GM20431 (cell line): ENCODE measurements around the gene CTNND2.

Source experiments
- in situ Hi-C: fragments of 300-500 bp; cut with MseI, MboI; formaldehyde crosslinking; loops from one replicate; pipeline ENCODE4 v1.15.0; 2020; ENCODE audit warnings: low sequenced_read_pairs; ENCODE audit not compliant: unreplicated experiment

The CTNND2 gene

DNA sequence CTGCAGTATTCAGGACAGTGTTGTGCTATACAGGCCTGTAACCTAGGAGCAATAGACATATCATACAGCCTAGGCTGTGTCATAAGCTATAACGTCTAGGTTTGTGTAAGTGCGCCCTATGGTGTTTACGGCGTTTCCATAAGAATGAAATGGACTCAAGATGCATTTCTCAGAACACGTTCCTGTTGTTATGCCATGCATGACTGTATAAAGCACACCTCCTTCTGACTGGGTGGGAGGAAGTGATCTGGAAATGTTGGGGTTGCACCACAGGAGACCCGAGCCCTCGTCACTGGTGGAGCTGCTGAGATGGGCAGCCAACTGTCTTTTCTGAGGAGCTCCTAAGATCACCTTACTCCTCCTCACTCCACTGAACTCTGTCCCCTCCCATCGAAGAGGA is 751.9 kb downstream of the CTNND2 start:
- in situ Hi-C loops, result no loop called here

DNA sequence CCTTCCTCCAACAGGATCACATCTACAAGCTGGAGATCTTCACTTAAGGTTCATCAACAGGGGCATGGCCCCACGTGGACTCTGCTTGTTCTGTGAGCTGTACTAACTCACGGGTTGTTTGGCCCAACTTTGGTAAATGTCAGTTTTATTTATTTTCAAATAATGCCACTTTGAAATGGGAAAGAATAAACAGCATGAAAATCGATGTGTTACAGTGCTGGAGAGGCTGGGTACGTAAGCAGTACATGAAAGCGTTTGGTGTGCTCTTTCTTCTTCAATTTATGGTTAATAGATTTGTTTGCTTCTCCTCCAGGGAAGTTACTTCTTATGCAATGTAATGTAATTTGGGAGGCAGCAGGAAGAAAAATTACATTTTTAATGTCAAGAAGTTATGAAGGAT is 753.3 kb downstream of the CTNND2 start:
- in situ Hi-C loops, result no loop called here

- in situ Hi-C loops, result no loop called here
These were observed 755.3 kb downstream of the CTNND2 start for GRCh38 chr5:11148810-11149539.

- in situ Hi-C loops, result no loop called here
These were observed 758.1 kb downstream of the CTNND2 start for GRCh38 chr5:11146171-11146570.

DNA sequence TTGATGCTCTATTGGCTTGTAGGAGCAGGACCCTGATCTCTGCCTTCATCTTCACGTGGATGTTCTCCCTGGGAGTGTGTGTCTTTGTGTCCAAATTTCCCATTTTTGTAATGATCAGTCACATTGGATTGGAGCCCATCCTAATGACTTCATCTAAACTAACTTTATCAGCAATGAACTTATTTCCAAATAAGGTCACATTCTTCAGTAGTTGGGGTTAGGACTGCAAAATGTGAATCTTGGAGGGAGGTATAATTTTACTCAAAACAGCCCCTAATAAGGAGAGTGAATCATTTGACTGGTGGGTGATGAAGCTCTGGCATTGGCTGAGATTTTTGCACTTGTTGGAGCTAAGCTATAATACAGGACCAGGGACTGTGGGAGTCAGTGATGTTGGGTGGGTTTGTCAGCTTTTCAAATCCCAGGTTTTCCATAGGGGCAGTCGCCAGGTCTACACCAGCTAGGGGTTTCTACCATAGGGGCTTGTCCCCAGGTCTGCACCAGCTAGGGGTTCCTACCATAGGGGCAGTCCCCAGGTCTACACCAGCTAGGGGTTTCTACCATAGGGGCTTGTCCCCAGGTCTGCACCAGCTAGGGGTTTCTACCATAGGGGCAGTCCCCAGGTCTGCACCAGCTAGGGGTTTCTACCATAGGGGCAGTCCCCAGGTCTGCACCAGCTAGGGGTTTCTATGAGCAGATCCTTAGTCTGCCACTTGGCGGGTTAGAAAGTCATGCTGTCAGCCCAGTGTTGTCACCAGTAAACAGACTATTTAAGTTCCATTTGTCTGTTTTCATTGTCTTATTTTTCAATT is 760.6 kb downstream of the CTNND2 start:
- in situ Hi-C loops, result no loop called here

- in situ Hi-C loops, result no loop called here
These were observed 764.9 kb downstream of the CTNND2 start for GRCh38 chr5:11139217-11139865.

- in situ Hi-C loops, result no loop called here
These were observed 774.1 kb downstream of the CTNND2 start for GRCh38 chr5:11130131-11130530.

GRCh38 chr5:11128021-11128420 is 776.2 kb downstream of the CTNND2 start:
- in situ Hi-C loops, result no loop called here

- in situ Hi-C loops, result no loop called here
These were observed 777.4 kb downstream of the CTNND2 start for GRCh38 chr5:11126844-11127243.

DNA sequence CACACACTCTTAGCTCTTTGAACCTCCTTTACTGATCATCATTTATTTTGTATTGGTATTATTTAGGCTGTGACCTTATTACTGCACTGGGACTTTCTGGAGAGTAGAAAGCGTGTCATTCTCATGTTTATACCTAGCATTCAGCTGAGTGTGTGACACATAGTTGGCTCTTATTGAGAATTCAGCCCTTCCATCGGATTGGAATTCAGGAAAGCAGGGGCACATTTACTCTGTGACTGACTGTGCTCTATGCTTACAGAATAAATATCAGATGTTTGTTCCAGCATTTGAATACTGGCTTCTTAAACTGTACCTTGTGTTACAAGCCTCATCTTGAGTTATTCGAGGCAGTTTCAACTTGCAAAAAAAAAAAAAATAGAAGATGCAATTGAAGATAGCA is 782.4 kb downstream of the CTNND2 start:
- in situ Hi-C loops, result no loop called here

DNA sequence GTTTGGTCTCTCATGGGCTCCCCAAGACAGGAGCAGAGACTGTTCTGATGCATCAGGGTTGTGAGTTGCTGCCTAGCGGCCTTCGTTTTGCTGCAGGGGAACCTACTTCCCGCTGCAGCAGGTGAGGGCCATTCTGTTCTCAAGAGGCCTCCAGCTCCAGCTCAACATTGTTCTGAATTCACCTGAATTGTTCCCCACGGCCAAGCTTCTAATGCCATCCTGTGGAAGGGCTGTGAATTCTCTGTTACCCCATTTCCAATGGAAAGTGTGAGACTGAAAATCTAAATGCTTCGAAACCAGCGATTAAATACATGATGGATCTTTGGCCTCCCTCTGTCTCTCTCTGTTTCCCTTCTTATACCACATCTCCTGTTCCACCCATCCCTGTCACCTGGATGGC is 794.1 kb downstream of the CTNND2 start:
- in situ Hi-C loops, result no loop called here

- in situ Hi-C loops, result no loop called here
These were observed 798.5 kb downstream of the CTNND2 start for GRCh38 chr5:11105696-11106095.

DNA sequence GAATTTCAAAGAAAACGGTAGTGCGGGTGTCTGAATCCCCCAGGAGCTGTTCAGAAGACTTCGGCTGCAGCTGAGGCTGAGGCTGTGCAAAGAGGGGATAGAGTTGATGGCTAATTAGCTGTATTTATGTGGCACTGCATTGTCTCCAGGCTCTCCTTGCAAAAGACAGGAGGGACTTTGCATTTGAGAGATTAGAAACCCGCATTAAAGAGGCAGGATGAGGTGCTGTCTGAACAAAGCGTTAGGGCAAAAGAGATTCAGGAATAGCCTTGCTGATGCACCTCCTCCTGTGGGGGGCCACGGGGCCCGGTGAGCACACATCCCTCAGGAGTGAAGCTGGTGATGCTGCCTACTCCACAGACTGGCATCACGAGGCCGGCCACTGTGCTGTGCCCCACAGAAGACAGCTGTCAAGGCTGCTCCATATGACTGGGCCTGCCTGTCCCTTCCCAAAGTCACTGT is 799.6 kb downstream of the CTNND2 start:
- in situ Hi-C loops, result no loop called here

- in situ Hi-C loops, result no loop called here
These were observed 800.0 kb downstream of the CTNND2 start for GRCh38 chr5:11104210-11104609.

- in situ Hi-C loops, result no loop called here
These were observed 820.1 kb downstream of the CTNND2 start for GRCh38 chr5:11084111-11084510.

- in situ Hi-C loops, result no loop called here
These were observed 821.8 kb downstream of the CTNND2 start for GRCh38 chr5:11082404-11082945.

DNA sequence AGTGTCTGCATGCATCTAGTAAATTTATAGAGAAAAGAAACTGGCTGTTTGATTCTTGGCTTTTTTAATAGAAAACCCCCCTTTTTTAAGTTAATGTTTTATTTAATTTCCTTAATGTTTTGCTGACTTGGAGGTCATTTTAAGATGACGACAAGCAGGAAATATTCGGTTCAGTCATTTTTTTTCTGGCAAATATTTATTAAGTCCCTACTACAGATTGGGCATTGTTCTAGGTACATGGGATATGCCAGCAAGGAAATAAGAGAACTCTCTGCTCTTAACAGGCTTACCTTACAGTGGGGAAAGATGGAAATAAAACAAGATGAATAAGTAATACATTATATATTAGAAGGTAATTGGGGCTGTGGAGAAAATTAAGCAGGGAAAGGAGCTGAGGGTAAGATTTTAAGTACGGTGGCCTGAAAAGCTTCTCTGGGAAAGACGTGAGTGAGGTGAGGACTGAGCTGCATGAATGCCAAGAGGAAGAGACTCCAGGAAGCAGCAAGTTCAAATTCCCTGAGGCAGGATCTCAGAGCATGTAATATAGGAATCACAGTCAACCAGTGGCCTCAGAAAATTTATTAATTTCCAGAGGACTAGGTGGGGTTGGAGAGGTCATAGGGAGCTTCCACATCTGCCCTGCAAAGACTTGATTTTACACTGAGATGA is 827.2 kb downstream of the CTNND2 start:
- in situ Hi-C loops, result no loop called here

GRCh38 chr5:11075035-11075805 is 829.0 kb downstream of the CTNND2 start:
- in situ Hi-C loops, result no loop called here

DNA sequence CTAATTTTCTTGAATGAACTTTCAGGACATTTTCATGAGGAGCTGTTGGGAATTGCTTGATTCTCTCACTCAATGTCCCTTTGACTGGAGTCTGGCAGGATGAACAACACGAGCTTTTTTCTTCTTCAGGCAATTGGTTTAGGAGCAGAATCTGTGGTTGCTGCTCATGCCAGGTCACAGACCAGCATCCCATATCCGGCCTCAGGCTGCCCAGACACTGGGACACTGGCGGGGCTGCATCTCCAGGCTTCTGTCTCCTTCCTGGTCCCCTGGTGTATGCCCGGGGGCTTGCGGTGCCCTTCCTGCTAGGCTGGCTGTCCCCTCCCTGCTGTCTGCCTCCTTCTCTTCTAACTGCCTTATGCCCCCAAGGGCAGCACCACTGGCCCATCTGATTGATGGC is 831.7 kb downstream of the CTNND2 start:
- in situ Hi-C loops, result no loop called here
